Skeletal muscle satellite cell (primary cell): ENCODE results near the gene MLLT1.

Experiments
- H3K27me3 ChIP-seq: 2 replicates; pipeline ENCODE4 v1.7.0; 2013; ENCODE audit warnings: low read length; ENCODE audit not compliant: control insufficient read depth, insufficient read depth
- H3K36me3 ChIP-seq: 2 replicates; pipeline ENCODE4 v1.7.0; 2013; ENCODE audit warnings: mild to moderate bottlenecking, control low read depth, low read length; ENCODE audit not compliant: insufficient read depth
- H3K4me1 ChIP-seq: 2 replicates; pipeline ENCODE4 v1.7.0; 2013; ENCODE audit warnings: low read length; ENCODE audit not compliant: control insufficient read depth, insufficient read depth
- H3K4me2 ChIP-seq: 2 replicates; pipeline ENCODE4 v1.7.0; 2013; ENCODE audit warnings: mild to moderate bottlenecking, low read length
- H3K4me3 ChIP-seq: 2 replicates; pipeline ENCODE4 v1.7.0; 2013; ENCODE audit warnings: low read length
- H3K9ac ChIP-seq: 2 replicates; pipeline ENCODE4 v1.7.0; 2013; ENCODE audit warnings: mild to moderate bottlenecking, low read depth, low read length, moderate library complexity
- H3K9me3 ChIP-seq: replicated peaks from 2 replicates; pipeline ENCODE4 v1.7.0; 2013; ENCODE audit warnings: mild to moderate bottlenecking, control low read depth, low read length

MLLT1 gene

DNA sequence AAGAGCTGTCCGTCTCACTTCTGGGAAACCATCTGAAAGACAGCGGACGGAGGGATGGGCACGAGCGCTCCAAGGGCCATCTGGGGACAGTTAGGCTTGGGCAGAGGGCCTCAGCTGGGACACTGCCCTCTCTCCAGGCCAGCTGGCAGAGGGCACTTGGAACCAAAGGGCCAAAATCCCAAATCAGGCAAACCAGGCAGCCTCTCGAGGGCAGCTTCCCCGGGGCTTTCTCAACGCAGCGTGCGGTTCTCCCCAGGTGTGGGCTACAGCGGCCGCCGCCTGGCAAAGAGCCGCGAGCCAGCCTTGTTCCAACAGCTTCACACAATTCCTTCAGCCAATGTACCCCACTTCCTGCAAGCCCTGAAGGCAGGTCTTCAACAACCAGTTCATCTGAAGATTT, 5.0 kb downstream of the MLLT1 start:
- no peaks in the 10 kb centered on the region for H3K27me3 ChIP-seq
- H3K9ac ChIP-seq = peak overlapping the region; percentile 71
- H3K4me2 ChIP-seq = peak overlapping the region; percentile 77
- peaks cover 24% of the 10 kb centered on the region for H3K36me3 ChIP-seq
- H3K9me3 ChIP-seq = no peaks in the 10 kb centered on the region
- H3K4me1 ChIP-seq = peaks cover 87% of the 10 kb centered on the region
- H3K4me3 ChIP-seq = peak overlapping the region; percentile 55

DNA sequence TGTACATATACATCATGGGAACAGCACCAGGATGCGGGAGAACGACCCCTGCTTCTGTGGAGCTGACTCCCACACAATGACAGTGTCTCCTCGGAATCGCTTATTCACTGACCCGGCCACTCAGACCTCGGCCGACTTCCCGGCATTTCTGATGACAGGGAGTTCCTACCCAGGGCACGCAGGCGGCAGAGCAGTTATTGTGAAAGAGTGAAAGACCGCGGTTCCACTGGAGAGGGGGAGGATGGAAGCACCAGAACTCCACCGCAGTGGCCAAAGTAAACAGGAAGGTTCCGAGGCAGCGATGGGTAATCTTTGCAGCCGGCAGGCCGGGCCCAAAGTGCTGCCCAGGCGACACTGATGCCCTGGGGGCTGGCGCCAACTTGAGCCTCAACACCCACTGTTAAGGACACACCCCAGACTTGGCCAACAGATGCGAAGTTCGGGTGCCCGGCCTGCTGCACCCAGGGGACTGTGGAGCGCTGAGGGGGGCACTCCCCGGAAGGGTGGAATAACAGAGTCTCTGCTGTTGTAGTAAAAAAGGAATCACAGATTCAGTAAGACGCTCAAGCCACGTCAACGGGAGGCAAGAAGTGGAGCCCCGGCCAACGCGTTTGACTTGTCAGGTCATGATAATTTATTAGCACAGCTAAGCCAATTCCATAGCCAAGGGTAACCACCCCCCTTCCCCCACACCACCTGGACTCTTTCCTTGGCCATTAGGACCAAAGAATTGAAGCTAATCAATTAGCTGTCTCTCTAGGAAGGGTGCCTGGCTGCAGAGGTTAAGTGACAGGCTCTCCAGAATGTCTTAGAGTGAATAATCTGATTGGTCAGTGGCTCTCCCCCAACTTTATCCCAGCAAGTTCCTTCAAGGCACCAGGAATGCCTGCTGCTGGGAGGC, 5.8 kb downstream of the MLLT1 start:
- Histone ChIP-seq H3K4me2 (peak overlapping the region; percentile 77), H3K4me1 (peaks cover 87% of the 10 kb centered on the region), H3K36me3 (peaks cover 32% of the 10 kb centered on the region), H3K4me3 (peak overlapping the region; percentile 55), H3K9ac (peak overlapping the region; percentile 75), H3K27me3 (no peaks in the 10 kb centered on the region), H3K9me3 (no peaks in the 10 kb centered on the region)

DNA sequence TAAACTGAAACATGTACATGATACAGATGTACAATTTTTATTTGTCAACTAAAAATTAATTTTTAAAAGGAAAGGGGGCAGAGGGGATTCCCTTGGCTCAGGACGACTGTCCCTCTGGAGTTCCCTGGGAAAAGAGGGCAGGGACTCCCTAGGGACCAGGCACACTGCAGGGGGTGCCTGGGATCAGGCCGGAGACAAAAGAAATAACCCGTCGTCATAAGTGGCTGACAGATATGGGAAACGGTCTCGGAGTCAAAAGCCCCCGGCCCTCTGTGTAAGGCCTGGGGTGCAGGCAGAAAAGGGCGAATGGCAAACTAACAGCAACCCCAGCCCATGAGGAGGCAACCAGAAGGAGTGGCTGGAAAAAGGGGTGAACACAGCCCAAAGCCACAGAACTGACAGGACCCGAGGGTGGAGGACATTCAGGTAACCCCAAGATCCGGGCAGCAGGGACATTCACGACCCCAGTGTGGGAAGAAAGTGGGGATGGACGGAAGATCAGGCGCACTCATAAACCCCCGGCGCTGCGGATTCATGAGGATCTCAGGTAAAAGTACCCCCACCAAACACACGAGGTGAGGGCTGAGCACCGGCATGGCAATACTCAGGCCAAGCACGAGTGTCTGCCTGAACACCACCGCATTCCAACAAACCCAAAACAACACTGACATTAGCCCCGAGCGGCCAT, 6.7 kb downstream of the MLLT1 start:
- peaks cover 38% of the 10 kb centered on the region for H3K36me3 ChIP-seq
- H3K4me2 ChIP-seq = peak overlapping the region; percentile 77
- H3K27me3 ChIP-seq = no peaks in the 10 kb centered on the region
- H3K4me1 ChIP-seq = peaks cover 78% of the 10 kb centered on the region
- no peaks in the 10 kb centered on the region for H3K9me3 ChIP-seq
- peak overlapping the region; percentile 55 for H3K4me3 ChIP-seq
- peak overlapping the region; percentile 75 for H3K9ac ChIP-seq

- peak overlapping the region; percentile 77 for H3K4me2 ChIP-seq
- peak overlapping the region; percentile 52 for H3K4me3 ChIP-seq
- peak overlapping the region; percentile 75 for H3K9ac ChIP-seq
- no peaks in the 10 kb centered on the region for H3K27me3 ChIP-seq
- H3K9me3 ChIP-seq = no peaks in the 10 kb centered on the region
- H3K36me3 ChIP-seq = peaks cover 38% of the 10 kb centered on the region
- H3K4me1 ChIP-seq = peaks cover 71% of the 10 kb centered on the region
Measured at GRCh38 chr19:6272411-6272791, 7.4 kb downstream of the MLLT1 start.

GRCh38 chr19:6271721-6272410, 7.9 kb downstream of the MLLT1 start:
- Histone ChIP-seq H3K9me3 (no peaks in the 10 kb centered on the region), H3K4me1 (peaks cover 66% of the 10 kb centered on the region), H3K27me3 (no peaks in the 10 kb centered on the region), H3K4me3 (peak overlapping the region; percentile 52), H3K36me3 (peaks cover 35% of the 10 kb centered on the region), H3K4me2 (peak overlapping the region; percentile 77), H3K9ac (peak overlapping the region; percentile 75)

DNA sequence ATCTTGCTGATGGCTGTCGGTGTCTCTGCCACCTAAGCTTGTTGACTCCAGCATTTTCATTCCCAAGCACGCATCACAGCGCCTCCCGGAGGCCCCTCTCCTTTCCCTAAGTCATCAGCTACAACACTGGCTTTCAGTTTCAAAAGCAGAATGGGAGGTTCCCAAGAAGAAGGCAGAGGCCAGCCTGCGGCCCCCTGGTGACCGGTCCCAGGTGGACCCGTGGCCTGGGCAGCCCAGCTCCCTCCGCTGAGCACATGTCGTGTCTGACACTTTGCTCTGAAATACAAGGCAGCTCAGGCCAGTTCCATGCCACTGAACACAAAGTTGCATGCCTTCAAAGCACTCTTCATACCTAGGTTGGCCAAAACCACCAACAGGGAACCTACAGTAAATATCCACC, 8.5 kb downstream of the MLLT1 start:
- Histone ChIP-seq H3K4me2 (peak overlapping the region; percentile 77), H3K36me3 (peaks cover 33% of the 10 kb centered on the region), H3K9ac (peak overlapping the region; percentile 75), H3K4me3 (peak overlapping the region; percentile 52), H3K9me3 (no peaks in the 10 kb centered on the region), H3K4me1 (peaks cover 60% of the 10 kb centered on the region), H3K27me3 (no peaks in the 10 kb centered on the region)

- Histone ChIP-seq H3K4me3 (peak overlapping the region; percentile 52), H3K9ac (peak overlapping the region; percentile 75), H3K9me3 (no peaks in the 10 kb centered on the region), H3K4me1 (peaks cover 56% of the 10 kb centered on the region), H3K27me3 (no peaks in the 10 kb centered on the region), H3K36me3 (peaks cover 35% of the 10 kb centered on the region), H3K4me2 (peak overlapping the region; percentile 77)
Measured at GRCh38 chr19:6270822-6271221, 9.0 kb downstream of the MLLT1 start.

- Histone ChIP-seq H3K4me2 (no peak overlapping the region), H3K9ac (peak overlapping the region; percentile 75), H3K4me1 (peaks cover 50% of the 10 kb centered on the region), H3K27me3 (no peaks in the 10 kb centered on the region), H3K4me3 (no peak overlapping the region), H3K36me3 (peaks cover 36% of the 10 kb centered on the region), H3K9me3 (no peaks in the 10 kb centered on the region)
Measured at GRCh38 chr19:6270076-6270745, 9.6 kb downstream of the MLLT1 start.

DNA sequence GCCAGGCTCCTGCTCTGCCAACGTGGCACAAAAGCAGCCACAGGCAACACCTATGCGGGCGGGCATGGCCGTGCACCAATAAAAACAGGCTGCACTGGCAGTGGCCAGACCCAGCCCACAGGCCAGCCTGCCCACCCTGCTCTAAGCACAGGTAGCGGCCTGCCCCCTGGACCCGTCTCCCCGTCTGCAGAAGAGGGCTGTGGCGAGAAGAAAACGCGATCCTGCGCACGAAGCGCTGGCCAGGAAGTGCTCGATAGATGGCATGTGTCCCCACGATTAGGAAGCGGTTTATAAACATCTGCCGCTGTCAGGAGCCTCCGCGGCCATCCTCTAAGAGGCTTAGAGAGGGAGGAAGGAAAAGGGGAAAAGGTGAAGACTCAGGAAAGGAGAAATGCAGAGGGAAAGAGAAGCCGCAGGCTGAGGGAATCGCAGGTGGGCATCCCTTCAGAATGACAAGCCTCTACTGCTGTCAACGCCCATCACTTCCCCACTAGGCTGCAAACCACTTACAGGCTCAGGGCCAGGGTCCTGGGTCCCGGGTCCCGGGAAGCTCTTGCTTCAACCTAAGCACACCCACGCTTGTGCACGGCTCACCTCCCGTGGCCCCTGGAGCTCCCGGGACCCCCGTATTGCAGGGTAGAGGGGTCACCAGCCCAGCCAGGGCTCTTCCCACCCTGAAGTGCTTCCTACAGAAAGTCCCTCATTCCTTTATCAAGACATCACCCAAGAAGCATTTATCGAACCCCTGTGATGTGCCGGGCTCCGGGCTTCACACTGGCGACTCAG, 10.5 kb downstream of the MLLT1 start:
- Histone ChIP-seq H3K4me3 (no peak overlapping the region), H3K36me3 (peaks cover 36% of the 10 kb centered on the region), H3K9me3 (no peaks in the 10 kb centered on the region), H3K9ac (no peak overlapping the region), H3K4me1 (peaks cover 50% of the 10 kb centered on the region), H3K4me2 (no peak overlapping the region), H3K27me3 (no peaks in the 10 kb centered on the region)

DNA sequence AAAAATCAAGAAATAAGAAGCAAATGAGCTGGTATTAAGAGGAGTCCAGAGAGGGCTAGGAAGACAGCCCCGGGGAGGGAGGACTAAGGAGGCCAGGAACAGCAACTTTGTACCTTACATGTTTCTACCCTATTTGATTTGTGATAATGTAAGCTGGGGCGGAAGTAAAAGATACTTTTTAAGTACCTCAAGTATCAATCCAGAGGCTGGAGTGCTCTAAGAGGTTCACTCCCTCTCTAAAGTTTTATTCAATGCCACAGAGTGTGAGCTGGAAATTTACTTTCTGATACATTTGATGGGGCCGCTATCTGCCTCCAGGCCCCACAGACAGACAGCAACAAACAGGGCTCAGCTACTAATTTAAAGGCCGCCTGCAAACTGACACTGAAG, 11.4 kb downstream of the MLLT1 start:
- H3K4me2 ChIP-seq = no peak overlapping the region
- peaks cover 40% of the 10 kb centered on the region for H3K36me3 ChIP-seq
- no peak overlapping the region for H3K9ac ChIP-seq
- no peak overlapping the region for H3K4me3 ChIP-seq
- H3K27me3 ChIP-seq = no peaks in the 10 kb centered on the region
- peaks cover 46% of the 10 kb centered on the region for H3K4me1 ChIP-seq
- H3K9me3 ChIP-seq = no peaks in the 10 kb centered on the region
